HG03442 (cell line): Measurements from ENCODE around the gene BBS9.

ENCODE experiments used
- ATAC-seq: cut with Tn5 transposase; IDR thresholded peaks from one replicate; pipeline ENCODE4 v1.9.1; 2021; ENCODE audit warnings: mild to moderate bottlenecking, moderate library complexity; ENCODE audit not compliant: unreplicated experiment

BBS9 gene

GRCh38 chr7:33591490-33591889 is 462.1 kb downstream of the BBS9 start:
- ATAC-seq, result no peak

- no peak for ATAC-seq
Measured at GRCh38 chr7:33592718-33593117, 463.4 kb downstream of the BBS9 start.

- no peak for ATAC-seq
Measured at GRCh38 chr7:33593611-33594010, 464.2 kb downstream of the BBS9 start.

GRCh38 chr7:33596686-33597085 is 467.3 kb downstream of the BBS9 start:
- ATAC-seq, result no peak

- ATAC-seq, result no peak
Measured at GRCh38 chr7:33597181-33597580, 467.8 kb downstream of the BBS9 start.

GRCh38 chr7:33601101-33601500 is 471.7 kb downstream of the BBS9 start:
- no peak for ATAC-seq

- ATAC-seq, result no peak
Measured at GRCh38 chr7:33601884-33602283, 472.5 kb downstream of the BBS9 start.

- ATAC-seq, result no peak
Measured at GRCh38 chr7:33604056-33604455, 474.7 kb downstream of the BBS9 start.

GRCh38 chr7:33610918-33611317 is 481.6 kb downstream of the BBS9 start:
- no peak for ATAC-seq

- ATAC-seq, result no peak
Measured at GRCh38 chr7:33612442-33612841, 483.1 kb downstream of the BBS9 start.

GRCh38 chr7:33614357-33615117 is 485.2 kb downstream of the BBS9 start:
- ATAC-seq, result no peak

- ATAC-seq, result no peak
Measured at GRCh38 chr7:33616752-33617151, 487.4 kb downstream of the BBS9 start.

- ATAC-seq, result no peak
Measured at GRCh38 chr7:33619264-33619663, 489.9 kb downstream of the BBS9 start.

- ATAC-seq, result no peak
Measured at GRCh38 chr7:33623267-33623666, 493.9 kb downstream of the BBS9 start.

GRCh38 chr7:33624215-33624614 is 494.9 kb downstream of the BBS9 start:
- no peak for ATAC-seq

GRCh38 chr7:33626869-33627268 is 497.5 kb downstream of the BBS9 start:
- ATAC-seq, result no peak

- no peak for ATAC-seq
Measured at GRCh38 chr7:33627741-33628140, 498.4 kb downstream of the BBS9 start.

- ATAC-seq, result no peak
Measured at GRCh38 chr7:33628894-33629293, 499.5 kb downstream of the BBS9 start.

GRCh38 chr7:33630359-33630758 is 501.0 kb downstream of the BBS9 start:
- ATAC-seq, result no peak

- ATAC-seq, result no peak
Measured at GRCh38 chr7:33632322-33632721, 503.0 kb downstream of the BBS9 start.

- no peak for ATAC-seq
Measured at GRCh38 chr7:33632840-33633525, 503.6 kb downstream of the BBS9 start.

GRCh38 chr7:33634606-33635005 is 505.2 kb downstream of the BBS9 start:
- ATAC-seq, result no peak

GRCh38 chr7:33636359-33636758 is 507.0 kb downstream of the BBS9 start:
- ATAC-seq, result no peak
